D721Med (cell line): ENCODE data around the gene ATP7A.

Source experiments
- DNase-seq: peaks from one replicate; pipeline ENCODE4 v3.0.0; 2011; ENCODE audit warnings: low spot score; ENCODE audit not compliant: insufficient read length
- FAIRE-seq: peaks from 2 replicates; lab custom pipeline; 2011; peaks lifted over from hg19 to GRCh38; lab: Jason Lieb, UNC
- CTCF ChIP-seq: IDR thresholded peaks from 2 replicates; pipeline ENCODE4 v1.5.1; 2012; ENCODE audit warnings: mild to moderate bottlenecking, control low read depth; ENCODE audit not compliant: insufficient read depth; ENCODE audit errors: missing control alignments

ATP7A gene

GRCh38 chrX:77946571-77946970 lies 36.1 kb downstream of the ATP7A start:
- no peak for TF ChIP-seq CTCF
- no peak for FAIRE-seq
- DNase-seq: no peak

GRCh38 chrX:77949840-77950239 lies 39.3 kb downstream of the ATP7A start:
- FAIRE-seq: no peak

GRCh38 chrX:77952173-77952572 lies 41.7 kb downstream of the ATP7A start:
- TF ChIP-seq CTCF: no peak
- DNase-seq (no peak), FAIRE-seq (no peak)

More at GRCh38 chrX:77949840-77950239, 39.3 kb downstream of the ATP7A start:
- no peak for TF ChIP-seq CTCF
- no peak for DNase-seq

- DNase-seq (no peak), FAIRE-seq (no peak)
- no peak for TF ChIP-seq CTCF
Observed at GRCh38 chrX:77953302-77953701, 42.8 kb downstream of the ATP7A start.

- DNase-seq (no peak), FAIRE-seq (no peak)
- no peak for TF ChIP-seq CTCF
Observed at GRCh38 chrX:77953708-77954107, 43.2 kb downstream of the ATP7A start.

- no peak for FAIRE-seq
- no peak for TF ChIP-seq CTCF
- DNase-seq: no peak
Observed at GRCh38 chrX:77960567-77960966, 50.1 kb downstream of the ATP7A start.

- no peak for FAIRE-seq
- TF ChIP-seq CTCF: no peak
- DNase-seq: no peak
Observed at GRCh38 chrX:77961063-77961462, 50.6 kb downstream of the ATP7A start.
